HG03097 (cell line): ENCODE results near the gene GAD2.

Experiments used
- ATAC-seq: cut with Tn5 transposase; IDR thresholded peaks from one replicate; pipeline ENCODE4 v1.9.1; 2021; ENCODE audit not compliant: unreplicated experiment, low FRiP score

The GAD2 gene

DNA sequence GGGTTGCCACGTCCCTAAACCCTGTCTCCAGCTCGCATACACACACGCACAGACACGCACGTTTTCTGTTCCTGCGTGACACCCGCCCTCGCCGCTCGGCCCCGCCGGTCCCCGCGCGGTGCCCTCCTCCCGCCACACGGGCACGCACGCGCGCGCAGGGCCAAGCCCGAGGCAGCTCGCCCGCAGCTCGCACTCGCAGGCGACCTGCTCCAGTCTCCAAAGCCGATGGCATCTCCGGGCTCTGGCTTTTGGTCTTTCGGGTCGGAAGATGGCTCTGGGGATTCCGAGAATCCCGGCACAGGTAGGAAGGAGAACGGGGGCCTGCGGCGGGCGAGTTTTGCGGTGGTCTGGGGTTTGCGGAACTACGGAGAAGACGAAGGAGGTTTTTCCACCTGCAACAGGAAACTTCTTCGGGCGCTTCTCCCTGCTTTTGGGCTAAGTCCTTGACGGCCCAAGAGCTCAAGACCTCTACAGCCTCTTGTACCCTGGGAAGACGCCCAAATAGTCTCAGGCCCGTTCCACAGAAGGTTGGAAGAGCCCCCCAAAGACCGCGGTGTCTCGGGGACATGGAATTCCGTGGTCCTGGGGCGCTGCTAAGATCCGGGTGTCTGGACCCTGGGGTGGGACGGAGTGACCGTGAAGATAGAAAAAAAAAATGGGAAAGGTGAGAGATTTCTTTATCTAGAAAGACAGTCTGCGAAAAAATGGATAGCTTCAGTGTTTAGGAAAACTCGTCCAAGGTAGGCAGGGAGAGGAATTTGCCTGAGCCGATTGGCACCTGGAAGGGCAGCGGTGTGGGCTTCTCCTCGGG, at the start of gene GAD2:
TSS of gene GAD2 (plus strand) at position 190 of the 811 bp plus-strand sequence. CDS start at position 226, 36 bp downstream.
- ATAC-seq: no peak

- no peak for ATAC-seq
These were observed 47.1 kb upstream of the GAD2 start for GRCh38 chr10:26169466-26169865.

- no peak for ATAC-seq
These were observed 44.4 kb upstream of the GAD2 start for GRCh38 chr10:26172131-26172530.

- ATAC-seq: no peak
These were observed 42.7 kb upstream of the GAD2 start for GRCh38 chr10:26173837-26174236.

- no peak for ATAC-seq
These were observed 39.2 kb upstream of the GAD2 start for GRCh38 chr10:26177341-26177740.

DNA sequence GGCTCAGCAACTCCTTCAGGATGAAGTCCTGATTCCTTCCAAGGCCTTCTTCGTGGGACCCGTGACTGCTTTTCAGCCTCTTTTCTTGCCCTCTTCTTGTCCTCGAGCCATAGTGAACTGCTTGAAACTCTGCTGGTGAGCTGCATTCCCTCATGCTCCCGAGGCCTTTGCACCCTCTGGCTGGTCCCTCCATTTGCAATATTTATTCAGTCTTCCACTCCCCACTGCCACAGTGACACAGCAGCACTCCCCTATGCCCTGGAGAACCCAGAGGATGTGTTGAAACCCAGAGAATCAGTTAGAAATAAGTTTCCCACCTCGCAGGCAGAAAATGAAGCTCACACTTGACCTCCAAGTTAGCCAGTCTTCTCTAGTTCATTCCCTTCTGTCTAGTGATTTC, 22.3 kb upstream of the GAD2 start:
- no peak for ATAC-seq

- ATAC-seq: no peak
These were observed 19.3 kb upstream of the GAD2 start for GRCh38 chr10:26197248-26197647.

GRCh38 chr10:26198119-26198518, 18.5 kb upstream of the GAD2 start:
- no peak for ATAC-seq

- no peak for ATAC-seq
These were observed 16.7 kb upstream of the GAD2 start for GRCh38 chr10:26199841-26200240.

GRCh38 chr10:26205223-26205622, 11.4 kb upstream of the GAD2 start:
- ATAC-seq: no peak

DNA sequence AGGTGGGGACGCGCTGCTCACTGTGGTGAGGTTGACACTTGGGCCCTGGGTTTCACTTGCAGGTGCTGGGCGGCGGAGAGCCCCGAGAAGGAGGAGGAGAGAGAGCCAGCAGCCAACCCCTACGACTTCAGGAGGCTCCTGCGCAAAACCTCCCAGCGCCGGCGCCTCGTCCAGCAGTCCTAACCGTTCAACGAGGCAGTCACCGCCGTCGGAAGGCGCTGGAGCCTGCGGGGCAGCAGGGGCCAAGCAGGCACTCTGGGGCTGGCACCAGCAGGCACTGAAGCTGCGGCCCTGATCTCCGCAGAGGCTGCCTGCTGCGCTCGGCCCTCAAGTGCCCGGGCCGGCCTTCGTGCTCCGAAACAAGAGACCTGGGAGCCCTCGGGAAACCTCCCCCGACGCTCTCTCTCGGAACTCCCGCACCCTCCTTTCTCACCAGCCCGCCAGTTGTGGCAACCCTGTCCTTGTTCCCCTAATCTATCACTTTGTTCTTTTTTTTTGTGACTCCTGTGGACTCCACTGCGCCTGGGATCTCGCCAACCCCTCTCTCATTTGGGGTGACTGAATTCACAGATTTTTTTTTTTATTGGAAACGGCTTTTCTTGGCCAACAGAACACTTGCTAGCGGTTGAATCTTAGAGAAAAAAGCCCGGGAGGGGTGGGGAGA, 4.7 kb upstream of the GAD2 start:
- ATAC-seq: no peak

- ATAC-seq: no peak
These were observed 4.1 kb upstream of the GAD2 start for GRCh38 chr10:26212511-26212910.

GRCh38 chr10:26213157-26213800, 3.3 kb upstream of the GAD2 start:
- no peak for ATAC-seq

DNA sequence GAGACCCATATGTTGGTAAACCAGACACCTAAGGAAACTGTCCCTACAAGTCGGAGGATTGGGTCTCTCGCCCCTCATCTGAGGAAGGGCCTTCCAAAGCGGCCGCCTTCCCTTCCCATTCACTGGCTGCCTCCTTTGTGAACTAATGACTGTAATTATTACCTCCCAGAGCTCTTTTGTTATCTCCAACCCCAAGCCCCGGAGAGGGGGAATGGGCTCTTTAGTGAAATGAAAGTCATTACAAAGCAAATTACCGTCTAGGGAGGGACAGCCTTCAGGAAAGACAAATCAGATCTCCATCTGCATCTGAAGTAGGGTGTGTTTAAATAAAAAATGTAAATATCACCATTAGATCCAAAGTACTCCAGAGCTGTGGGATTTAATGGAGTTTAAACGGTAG, 2.6 kb upstream of the GAD2 start:
- no peak for ATAC-seq

DNA sequence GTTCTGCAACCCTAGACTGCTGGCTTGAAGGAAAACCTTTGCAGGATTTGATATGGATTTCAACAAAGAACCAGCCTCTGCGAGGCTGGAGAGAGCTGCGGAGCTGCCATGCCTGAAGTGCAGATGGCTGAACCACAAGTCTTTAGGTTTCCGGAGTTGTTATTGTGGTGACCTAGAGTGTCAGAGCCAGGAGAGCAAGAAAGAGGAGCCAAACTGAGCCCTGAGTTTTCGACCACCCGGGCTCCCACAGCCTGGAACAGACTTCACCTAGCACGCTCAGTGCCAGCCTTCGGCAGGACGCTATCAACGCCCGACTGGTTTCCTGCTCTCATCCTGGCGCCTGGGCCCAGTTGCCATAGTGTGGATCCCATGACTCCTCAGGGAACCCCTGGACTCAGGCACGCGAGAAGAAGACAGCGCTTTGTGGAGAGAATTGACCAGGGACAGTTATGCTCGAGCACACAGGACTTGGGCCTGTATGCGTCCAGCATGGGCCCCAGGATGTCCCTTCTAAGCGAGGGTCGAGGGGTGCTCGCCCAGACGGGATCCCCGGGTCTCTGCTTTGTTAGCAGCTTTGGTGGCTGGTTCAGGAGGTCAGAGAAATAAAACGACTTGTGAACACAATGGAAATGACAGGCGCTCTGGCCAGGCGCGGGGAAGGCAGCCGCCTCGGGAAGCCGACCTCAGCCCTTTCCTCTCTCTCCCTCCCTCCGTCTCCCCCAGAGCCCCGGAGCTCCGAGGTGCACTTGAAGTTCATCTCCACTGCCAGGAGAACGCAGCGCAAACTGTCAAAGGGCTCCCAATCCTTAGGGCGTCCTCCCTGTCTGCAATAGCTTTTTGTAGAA, 1.8 kb upstream of the GAD2 start:
- no peak for ATAC-seq

- no peak for ATAC-seq
These were observed 1.1 kb upstream of the GAD2 start for GRCh38 chr10:26215396-26215934.

DNA sequence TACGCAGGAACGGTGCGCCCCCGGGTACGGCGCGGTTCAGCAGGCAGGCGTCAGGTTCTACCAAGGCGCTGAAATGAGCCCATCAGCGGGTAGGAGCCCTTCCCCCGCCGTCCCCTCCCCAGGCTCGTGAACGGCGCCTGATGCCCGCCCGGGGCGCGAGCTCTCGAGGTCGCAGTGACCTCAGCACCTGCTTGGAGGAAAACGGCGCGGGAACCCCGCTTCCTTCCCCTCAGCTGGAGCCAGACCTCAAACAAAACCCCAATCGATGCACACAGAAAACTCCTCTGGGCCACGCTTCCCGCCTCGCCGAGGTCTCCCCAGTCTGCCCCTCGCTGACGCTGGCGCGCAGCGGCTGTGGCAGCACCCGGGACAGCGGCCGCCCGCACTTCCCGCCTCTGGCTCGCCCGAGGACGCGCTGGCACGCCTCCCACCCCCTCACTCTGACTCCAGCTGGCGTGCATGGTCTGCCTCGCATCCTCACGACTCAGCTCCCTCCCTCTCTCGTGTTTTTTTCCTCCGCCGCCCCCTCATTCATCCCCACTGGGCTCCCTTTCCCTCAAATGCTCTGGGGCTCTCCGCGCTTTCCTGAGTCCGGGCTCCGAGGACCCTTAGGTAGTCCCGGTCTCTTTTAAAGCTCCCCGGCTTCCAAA, 514 bp upstream of the GAD2 start:
- ATAC-seq: no peak

- ATAC-seq: no peak
These were observed 967 bp downstream of the GAD2 start for GRCh38 chr10:26217396-26218086.

DNA sequence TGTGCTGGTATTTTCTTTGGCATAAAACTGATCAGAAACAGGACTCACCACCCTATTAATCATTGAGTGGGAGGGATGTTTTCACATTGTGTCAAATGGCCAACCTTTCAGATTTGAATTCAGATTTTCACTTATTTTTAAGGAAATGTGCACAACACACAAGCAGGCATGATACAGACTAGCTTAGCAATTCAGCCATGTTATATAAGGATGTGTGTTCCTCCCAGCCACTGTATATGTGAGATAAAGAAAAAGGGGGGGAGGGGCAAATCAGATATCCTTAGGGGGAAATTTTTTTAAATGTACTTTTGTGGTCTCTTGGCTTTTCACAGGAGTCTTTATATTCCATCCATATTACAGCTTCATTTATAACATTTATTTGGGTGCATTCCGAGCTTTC, 3.1 kb downstream of the GAD2 start:
- no peak for ATAC-seq
